ENCODE results near the gene KLF12.

KLF12 gene

GRCh38 chr13:74173822-74174221 lies 39.6 kb upstream of the KLF12 start:
- no peak overlapping the region for H3K4me3 ChIP-seq (ENCODE audit: low read length)
- no peaks in the 10 kb centered on the region for H3K36me3 ChIP-seq (replicated peaks; ENCODE audit: insufficient read depth, low read length)
- DNase-seq, result no peak
- H3K9ac ChIP-seq (ENCODE audit: low read length), result no peak overlapping the region
- no peaks in the 10 kb centered on the region for H3F3A ChIP-seq (ENCODE audit: insufficient read depth, low read length)
- no peak overlapping the region for H3K27ac ChIP-seq (ENCODE audit: low read length)
- H3K79me2 ChIP-seq (ENCODE audit: low read length), result no peaks in the 10 kb centered on the region
- H2AFZ ChIP-seq (ENCODE audit: low read length), result no peak overlapping the region
- no peaks in the 10 kb centered on the region for H3K9me3 ChIP-seq (replicated peaks; ENCODE audit: insufficient read depth, low read length)
- no peaks in the 10 kb centered on the region for H3K27me3 ChIP-seq (replicated peaks; ENCODE audit: insufficient read depth, low read length)
- TF ChIP-seq EZH2phosphoT487 (IDR thresholded peaks at IDR 0.05; ENCODE audit: low read length) (no peak), EZH2 (optimal IDR thresholded peaks at IDR 0.05; ENCODE audit: low read depth, low read length) (no peak)
- TF ChIP-seq, protein P1, sequence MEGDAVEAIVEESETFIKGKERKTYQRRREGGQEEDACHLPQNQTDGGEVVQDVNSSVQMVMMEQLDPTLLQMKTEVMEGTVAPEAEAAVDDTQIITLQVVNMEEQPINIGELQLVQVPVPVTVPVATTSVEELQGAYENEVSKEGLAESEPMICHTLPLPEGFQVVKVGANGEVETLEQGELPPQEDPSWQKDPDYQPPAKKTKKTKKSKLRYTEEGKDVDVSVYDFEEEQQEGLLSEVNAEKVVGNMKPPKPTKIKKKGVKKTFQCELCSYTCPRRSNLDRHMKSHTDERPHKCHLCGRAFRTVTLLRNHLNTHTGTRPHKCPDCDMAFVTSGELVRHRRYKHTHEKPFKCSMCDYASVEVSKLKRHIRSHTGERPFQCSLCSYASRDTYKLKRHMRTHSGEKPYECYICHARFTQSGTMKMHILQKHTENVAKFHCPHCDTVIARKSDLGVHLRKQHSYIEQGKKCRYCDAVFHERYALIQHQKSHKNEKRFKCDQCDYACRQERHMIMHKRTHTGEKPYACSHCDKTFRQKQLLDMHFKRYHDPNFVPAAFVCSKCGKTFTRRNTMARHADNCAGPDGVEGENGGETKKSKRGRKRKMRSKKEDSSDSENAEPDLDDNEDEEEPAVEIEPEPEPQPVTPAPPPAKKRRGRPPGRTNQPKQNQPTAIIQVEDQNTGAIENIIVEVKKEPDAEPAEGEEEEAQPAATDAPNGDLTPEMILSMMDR (IDR thresholded peaks at IDR 0.05; ENCODE audit: low read length), result no peak
- H3K4me2 ChIP-seq (ENCODE audit: low read depth, low read length), result no peak overlapping the region
- H3K4me1 ChIP-seq (ENCODE audit: low read length), result no peaks in the 10 kb centered on the region
- no peaks in the 10 kb centered on the region for H4K20me1 ChIP-seq (ENCODE audit: insufficient read depth, low read length)
- no peaks in the 10 kb centered on the region for H3K9me2 ChIP-seq (replicated peaks; ENCODE audit: insufficient read depth, low read length)

DNA sequence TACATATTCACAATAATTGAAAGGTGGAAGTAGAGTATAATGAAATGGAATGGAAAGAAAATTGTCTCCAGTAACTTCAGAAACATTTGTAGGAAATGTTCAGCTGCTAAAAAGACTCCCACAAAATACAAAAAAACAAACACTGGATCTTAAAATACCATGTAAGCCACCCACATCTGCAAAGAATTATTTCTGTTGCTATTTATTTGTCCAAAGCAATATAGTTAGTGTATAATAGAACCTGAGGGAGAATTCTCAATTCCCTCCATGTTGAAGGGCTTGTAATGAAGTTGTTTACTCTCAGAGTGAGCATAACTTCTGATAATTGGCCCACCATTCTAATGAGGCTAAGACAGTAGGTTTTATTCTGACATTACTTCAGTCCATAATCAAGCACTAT lies 37.4 kb upstream of the KLF12 start:
- H4K20me1 ChIP-seq (ENCODE audit: insufficient read depth, low read length), result no peaks in the 10 kb centered on the region
- no peak overlapping the region for H3K4me3 ChIP-seq (ENCODE audit: low read length)
- no peaks in the 10 kb centered on the region for H3K9me3 ChIP-seq (replicated peaks; ENCODE audit: insufficient read depth, low read length)
- H3K9ac ChIP-seq (ENCODE audit: low read length), result no peak overlapping the region
- no peaks in the 10 kb centered on the region for H3F3A ChIP-seq (ENCODE audit: insufficient read depth, low read length)
- H3K4me1 ChIP-seq (ENCODE audit: low read length), result no peaks in the 10 kb centered on the region
- no peak overlapping the region for H3K27ac ChIP-seq (ENCODE audit: low read length)
- H3K9me2 ChIP-seq (replicated peaks; ENCODE audit: insufficient read depth, low read length), result no peaks in the 10 kb centered on the region
- H3K27me3 ChIP-seq (replicated peaks; ENCODE audit: insufficient read depth, low read length), result no peaks in the 10 kb centered on the region
- TF ChIP-seq EZH2 (optimal IDR thresholded peaks at IDR 0.05; ENCODE audit: low read depth, low read length) (no peak), EZH2phosphoT487 (IDR thresholded peaks at IDR 0.05; ENCODE audit: low read length) (no peak)
- TF ChIP-seq, protein P1 (IDR thresholded peaks at IDR 0.05; ENCODE audit: low read length), result no peak
- no peak overlapping the region for H2AFZ ChIP-seq (ENCODE audit: low read length)
- no peak overlapping the region for H3K4me2 ChIP-seq (ENCODE audit: low read depth, low read length)
- no peaks in the 10 kb centered on the region for H3K36me3 ChIP-seq (replicated peaks; ENCODE audit: insufficient read depth, low read length)
- no peak for DNase-seq
- H3K79me2 ChIP-seq (ENCODE audit: low read length), result no peaks in the 10 kb centered on the region

GRCh38 chr13:74169676-74170075 lies 35.5 kb upstream of the KLF12 start:
- Histone ChIP-seq H3K4me3 (ENCODE audit: low read length) (no peak overlapping the region), H3K27ac (ENCODE audit: low read length) (no peak overlapping the region), H3K9me3 (replicated peaks; ENCODE audit: insufficient read depth, low read length) (no peaks in the 10 kb centered on the region), H3K27me3 (replicated peaks; ENCODE audit: insufficient read depth, low read length) (no peaks in the 10 kb centered on the region), H3F3A (ENCODE audit: insufficient read depth, low read length) (no peaks in the 10 kb centered on the region), H3K4me2 (ENCODE audit: low read depth, low read length) (no peak overlapping the region), H2AFZ (ENCODE audit: low read length) (no peak overlapping the region), H3K4me1 (ENCODE audit: low read length) (no peaks in the 10 kb centered on the region), H3K9ac (ENCODE audit: low read length) (no peak overlapping the region), H3K36me3 (replicated peaks; ENCODE audit: insufficient read depth, low read length) (no peaks in the 10 kb centered on the region), H4K20me1 (ENCODE audit: insufficient read depth, low read length) (no peaks in the 10 kb centered on the region), H3K9me2 (replicated peaks; ENCODE audit: insufficient read depth, low read length) (no peaks in the 10 kb centered on the region), H3K79me2 (ENCODE audit: low read length) (no peaks in the 10 kb centered on the region)
- TF ChIP-seq EZH2phosphoT487 (IDR thresholded peaks at IDR 0.05; ENCODE audit: low read length) (no peak), EZH2 (optimal IDR thresholded peaks at IDR 0.05; ENCODE audit: low read depth, low read length) (no peak)
- TF ChIP-seq, protein P1 (IDR thresholded peaks at IDR 0.05; ENCODE audit: low read length), result no peak
- DNase-seq, result no peak
